Iris pigment epithelial cell (primary cell): ENCODE results near the gene TMEM255B.

Experiments
- DNase-seq: peaks from one replicate; pipeline ENCODE4 v3.0.0-alpha.2; 2011; ENCODE audit warnings: low read depth

Gene TMEM255B

GRCh38 chr13:113861433-113862030 is 102.5 kb downstream of the TMEM255B start:
- DNase-seq, result no peak

- DNase-seq, result no peak
These were observed 103.3 kb downstream of the TMEM255B start for GRCh38 chr13:113862191-113862930.

- peak; percentile 35 for DNase-seq
These were observed 104.0 kb downstream of the TMEM255B start for GRCh38 chr13:113862931-113863523.

GRCh38 chr13:113863524-113864272 is 104.7 kb downstream of the TMEM255B start, which contains the start of gene GAS6:
TSS of gene GAS6 (minus strand) at chr13:113864076. CDS start at chr13:113863920, 156 bp downstream.
- peak; percentile 50 for DNase-seq

- DNase-seq, result no peak
These were observed 105.4 kb downstream of the TMEM255B start for GRCh38 chr13:113864273-113864890.

- DNase-seq, result no peak
These were observed 106.4 kb downstream of the TMEM255B start for GRCh38 chr13:113865427-113865826.
